Middle frontal gyrus (tissue), 1 donor: ENCODE measurements around the gene NLGN1.

Experiments used
- DNase-seq: peaks from one replicate; pipeline ENCODE4 v3.0.0-alpha.2; 2015; ENCODE audit warnings: low spot score; ENCODE audit errors: extremely low spot score

Gene NLGN1

GRCh38 chr3:174325834-174326700 is 928.5 kb downstream of the NLGN1 start:
- no peak for DNase-seq

- no peak for DNase-seq
Measured at GRCh38 chr3:174329321-174329720, 931.8 kb downstream of the NLGN1 start.

- DNase-seq, result no peak
Measured at GRCh38 chr3:174330303-174330702, 932.8 kb downstream of the NLGN1 start.

- no peak for DNase-seq
Measured at GRCh38 chr3:174331095-174331800, 933.7 kb downstream of the NLGN1 start.

- DNase-seq, result no peak
Measured at GRCh38 chr3:174332391-174332790, 934.8 kb downstream of the NLGN1 start.

- no peak for DNase-seq
Measured at GRCh38 chr3:174333640-174334039, 936.1 kb downstream of the NLGN1 start.

- no peak for DNase-seq
Measured at GRCh38 chr3:174334111-174334510, 936.6 kb downstream of the NLGN1 start.

- DNase-seq, result no peak
Measured at GRCh38 chr3:174335324-174335723, 937.8 kb downstream of the NLGN1 start.

GRCh38 chr3:174335910-174336309 is 938.4 kb downstream of the NLGN1 start:
- no peak for DNase-seq
